ENCODE measurements around the gene TAS1R3.

The TAS1R3 gene

DNA sequence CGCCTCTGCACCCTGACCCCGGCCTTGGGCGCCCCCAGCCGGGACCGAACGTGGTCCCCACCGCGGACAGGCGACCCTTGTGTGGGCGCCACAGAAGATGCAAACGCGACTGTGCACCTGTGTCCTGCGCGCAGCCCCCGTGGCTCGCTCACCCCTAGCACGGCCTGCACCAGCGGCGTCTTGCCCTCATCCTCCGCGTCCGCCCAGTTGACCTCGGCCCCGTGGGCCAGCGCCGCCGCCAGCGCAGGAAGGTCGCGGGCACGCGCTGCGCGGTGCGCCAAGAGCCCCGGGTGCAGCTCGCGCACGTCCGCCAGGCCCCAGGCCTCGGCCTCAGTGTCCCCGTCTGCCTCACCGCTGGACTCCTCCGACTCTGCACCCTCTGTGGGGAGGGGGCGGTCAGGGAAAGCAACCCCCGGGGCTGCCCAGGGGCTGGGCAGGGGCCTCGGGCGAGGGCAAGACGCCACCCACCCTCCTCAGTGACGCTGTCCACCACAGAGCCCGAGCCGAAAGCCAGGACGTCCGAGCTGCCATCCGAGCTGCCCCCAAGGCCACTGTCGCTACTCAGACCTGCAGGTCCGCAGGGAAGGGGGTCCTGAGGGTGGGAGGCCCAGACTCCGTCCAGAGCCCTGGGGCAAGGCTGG is 36.7 kb upstream of the TAS1R3 start:
- in situ Hi-C loops (cut with MboI; ENCODE audit: low sequenced_read_pairs): no loop called here

DNA sequence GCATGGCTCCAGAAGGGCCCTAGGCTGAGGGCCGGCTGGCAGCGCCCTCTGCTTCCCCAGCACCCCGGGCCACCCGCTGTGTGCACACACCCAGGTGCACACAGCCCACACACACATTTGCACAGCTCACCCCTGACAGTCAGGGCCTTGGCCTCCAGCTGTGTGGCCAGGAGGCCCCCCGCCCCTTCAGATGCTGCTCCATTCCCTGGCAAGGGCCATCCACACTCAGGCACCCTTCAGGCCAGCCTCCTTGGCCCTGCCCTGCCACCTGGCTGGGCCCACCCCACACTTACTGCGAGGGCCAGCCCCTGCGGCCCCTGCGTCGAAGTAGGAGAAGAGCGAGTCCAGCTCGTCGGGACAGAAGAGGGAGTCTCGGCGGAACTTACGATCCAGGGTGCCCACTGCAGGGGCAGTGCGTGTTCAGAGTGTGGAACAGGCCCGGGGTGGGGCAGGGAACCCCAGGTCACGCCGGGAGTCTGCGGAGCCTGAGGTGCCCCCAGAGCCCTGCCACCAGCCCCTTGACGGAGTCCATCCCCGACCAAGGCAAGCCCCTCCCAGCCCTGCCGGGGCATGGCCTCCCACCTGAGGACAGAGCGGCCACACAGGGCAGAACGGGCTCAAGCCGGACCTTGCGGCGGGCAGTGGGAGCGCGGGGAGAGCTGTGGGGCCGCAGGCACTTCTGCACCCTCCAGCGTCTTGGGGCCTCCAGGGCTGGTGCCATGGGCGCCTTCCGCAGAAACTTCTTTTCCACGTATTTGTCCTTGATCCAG is 35.7 kb upstream of the TAS1R3 start:
- in situ Hi-C loops (cut with MboI; ENCODE audit: low sequenced_read_pairs): no loop called here

DNA sequence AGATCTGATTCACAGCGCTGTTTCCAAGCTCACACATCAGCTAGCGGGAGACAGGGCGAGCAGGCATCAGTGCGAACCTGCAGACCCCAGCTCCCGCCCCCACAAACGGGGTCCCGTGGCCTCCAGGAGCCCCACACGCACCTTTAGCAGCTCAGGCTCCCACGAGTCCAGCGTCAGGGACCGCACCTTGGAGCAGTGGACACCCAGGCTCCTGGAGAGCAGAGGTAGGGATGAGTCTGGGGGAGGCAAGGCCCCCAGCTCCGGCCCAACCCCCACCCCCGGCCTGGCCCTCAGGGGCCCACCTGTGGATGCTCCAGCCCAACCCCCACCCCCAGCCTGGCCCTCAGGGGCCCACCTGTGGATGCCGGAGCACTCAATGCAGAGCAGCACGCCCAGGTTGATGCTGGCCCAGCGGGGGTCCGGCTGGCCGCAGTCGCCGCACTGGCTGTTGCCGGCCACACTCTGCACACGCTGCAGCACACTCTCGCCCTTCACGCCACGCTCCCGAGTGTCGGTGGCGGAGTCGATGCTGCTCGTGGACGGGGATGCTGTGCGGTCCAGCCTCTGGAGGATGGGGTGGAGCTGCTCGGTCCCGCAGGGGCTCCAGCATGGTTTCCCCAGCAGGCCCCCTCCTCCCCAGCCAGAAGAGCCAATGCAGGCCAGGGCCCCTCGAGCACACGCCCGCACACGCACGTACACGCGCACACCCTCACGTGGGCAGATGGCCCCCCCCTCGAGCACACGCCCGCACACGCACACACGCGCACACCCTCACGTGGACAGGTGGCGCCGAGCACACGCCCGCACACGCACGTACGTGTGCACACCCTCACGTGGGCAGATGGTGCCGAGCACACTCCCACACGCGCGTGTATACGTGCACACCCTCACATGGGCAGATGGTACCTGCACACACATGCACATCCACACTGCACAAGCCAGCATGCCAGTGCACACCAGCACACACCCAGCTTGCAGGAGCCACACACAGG is 34.7 kb upstream of the TAS1R3 start:
- in situ Hi-C loops (cut with MboI; ENCODE audit: low sequenced_read_pairs): no loop called here

DNA sequence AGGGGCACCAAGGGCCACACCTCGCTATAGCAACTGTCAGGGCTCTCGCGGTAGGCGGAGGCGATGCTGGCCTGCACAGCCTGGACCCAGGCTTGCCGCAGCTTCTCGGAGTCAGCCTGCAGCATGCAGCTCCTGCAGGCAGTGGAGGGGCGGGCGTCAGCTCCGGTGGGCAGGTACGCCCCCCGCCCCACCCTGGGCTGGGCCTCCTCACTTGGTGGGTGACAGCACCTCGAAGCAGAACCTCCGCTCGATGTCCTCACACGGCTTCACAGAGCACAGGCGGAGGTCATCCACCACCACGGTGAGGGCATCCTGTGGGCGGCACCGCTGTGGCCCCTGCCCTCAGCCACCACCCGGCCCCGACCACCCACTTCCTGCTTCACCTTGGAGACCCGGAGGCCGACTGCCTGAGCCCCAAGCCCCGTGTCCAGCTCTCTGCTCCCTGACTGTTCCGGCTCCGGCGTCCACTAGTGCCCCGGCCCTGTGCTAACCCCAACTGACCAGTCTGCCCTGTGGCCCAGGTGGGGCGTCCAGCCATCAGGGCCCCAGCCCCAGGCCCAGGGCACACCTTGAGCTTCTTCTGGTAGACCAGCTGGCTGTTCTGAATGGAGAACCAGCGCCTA is 33.2 kb upstream of the TAS1R3 start:
- in situ Hi-C loops (cut with MboI; ENCODE audit: low sequenced_read_pairs): no loop called here

DNA sequence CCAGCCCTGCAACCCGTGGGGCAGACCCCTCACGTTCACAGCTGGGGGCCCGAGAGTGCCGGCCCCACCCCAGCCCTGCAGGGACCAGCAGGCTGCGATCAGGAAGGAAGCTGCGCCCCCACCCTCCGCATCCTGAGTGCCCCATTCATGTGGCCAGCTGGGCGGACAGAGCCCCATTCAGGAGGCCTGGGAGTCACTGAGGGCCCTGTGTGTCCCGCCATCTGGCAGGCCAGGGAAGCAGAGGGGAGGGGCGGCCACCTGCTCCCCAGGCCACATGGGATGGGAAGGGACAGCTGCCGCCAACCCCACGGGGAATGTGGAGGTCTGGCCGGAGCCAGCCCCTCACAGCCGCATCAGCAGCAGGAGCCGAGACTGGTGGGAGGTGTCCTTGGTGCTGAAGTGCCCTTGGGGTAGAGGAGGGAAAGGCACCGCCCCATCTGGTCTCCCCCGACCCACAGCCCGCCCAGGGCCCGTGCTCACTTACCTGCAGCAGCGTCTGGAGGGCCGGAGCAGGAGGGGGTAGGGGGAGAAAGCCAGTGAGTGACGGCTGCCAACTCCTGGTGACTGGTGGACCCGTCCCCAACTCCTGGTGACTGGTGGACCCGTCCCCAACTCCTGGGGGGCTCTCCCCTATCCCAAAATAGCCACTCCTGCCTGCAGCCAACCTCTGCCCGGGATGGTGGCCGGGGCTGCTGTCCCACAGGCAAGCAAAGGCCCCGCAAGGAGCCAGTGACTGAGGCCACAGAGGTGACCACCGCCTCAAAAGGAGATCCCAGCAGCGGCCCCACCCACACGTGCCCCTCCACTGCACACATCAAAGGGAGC is 32.0 kb upstream of the TAS1R3 start:
- in situ Hi-C loops (cut with MboI; ENCODE audit: low sequenced_read_pairs): no loop called here

DNA sequence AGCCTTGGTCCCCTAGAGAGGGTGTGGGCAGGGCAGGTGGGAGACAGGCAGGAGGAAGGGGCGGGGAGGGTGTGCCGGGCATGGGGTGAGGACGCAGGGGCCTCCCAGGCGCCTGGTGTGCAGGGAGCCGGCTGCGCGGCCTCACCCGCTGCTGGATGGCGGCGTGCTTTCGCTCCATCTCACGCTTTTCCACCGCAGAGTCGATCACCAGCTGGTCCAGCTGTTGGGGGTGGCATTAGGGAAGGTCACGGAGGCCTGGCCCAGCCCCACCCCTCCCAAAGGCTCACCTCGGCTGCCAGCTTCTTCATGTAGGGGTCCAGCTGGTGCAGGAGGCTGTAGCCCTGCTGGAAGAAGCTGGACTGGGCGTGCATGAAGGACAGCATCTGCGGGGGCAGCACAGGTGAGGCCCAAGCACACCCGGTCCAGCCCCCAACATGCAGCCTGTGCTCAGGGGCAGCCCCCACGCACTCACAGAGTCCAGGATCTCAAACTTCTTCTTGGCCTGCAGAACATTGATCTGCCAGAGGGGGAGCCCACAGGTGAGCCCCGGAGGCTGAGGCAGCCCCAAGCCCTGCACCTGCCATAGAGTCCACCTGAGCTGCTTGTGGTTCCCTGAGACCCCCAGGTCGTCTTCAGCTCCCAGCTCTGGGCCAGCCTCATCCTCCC is 31.3 kb upstream of the TAS1R3 start:
- in situ Hi-C loops (cut with MboI; ENCODE audit: low sequenced_read_pairs): no loop called here

DNA sequence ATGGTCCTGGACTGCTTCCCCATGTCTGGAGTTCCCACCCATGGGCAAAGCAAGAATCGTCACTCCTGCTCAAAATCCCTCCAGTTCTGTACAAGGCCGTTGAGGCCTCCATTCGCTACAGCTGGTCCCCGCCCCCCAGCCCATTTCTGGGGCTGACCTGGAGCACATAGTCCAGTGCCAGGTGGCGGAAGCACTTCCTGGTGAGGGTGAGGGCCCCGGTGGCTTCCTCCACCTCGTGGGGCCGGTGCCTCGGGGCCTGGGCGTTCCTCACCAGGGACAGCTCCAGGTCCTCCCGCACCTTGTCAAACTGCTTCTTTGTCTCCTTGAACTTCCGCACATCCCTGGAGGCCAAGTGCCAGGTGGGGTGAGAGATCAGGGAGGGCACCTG is 30.7 kb upstream of the TAS1R3 start:
- in situ Hi-C loops (cut with MboI; ENCODE audit: low sequenced_read_pairs): no loop called here

DNA sequence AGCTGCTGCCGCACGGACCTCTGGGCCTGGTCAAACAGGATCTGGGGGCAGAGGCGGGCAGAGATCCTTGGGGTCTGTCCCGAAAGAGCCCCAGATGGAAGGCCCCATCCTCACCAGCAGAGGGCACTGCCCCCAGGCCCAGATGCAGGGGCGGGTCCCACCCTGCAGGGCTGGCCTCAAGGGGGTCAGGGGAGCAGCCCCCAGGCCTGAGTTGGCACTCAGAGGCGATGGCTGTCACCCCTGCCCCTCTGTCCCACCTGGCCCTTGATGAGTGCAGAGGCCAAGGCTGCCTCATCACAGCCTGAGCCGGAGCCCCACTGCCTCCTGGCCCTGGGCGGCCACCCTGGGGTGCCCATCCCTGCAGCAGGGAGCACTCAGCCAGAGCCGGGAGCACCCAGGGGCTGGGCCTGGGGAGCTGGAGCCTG is 29.1 kb upstream of the TAS1R3 start:
- in situ Hi-C loops (cut with MboI; ENCODE audit: low sequenced_read_pairs): no loop called here

DNA sequence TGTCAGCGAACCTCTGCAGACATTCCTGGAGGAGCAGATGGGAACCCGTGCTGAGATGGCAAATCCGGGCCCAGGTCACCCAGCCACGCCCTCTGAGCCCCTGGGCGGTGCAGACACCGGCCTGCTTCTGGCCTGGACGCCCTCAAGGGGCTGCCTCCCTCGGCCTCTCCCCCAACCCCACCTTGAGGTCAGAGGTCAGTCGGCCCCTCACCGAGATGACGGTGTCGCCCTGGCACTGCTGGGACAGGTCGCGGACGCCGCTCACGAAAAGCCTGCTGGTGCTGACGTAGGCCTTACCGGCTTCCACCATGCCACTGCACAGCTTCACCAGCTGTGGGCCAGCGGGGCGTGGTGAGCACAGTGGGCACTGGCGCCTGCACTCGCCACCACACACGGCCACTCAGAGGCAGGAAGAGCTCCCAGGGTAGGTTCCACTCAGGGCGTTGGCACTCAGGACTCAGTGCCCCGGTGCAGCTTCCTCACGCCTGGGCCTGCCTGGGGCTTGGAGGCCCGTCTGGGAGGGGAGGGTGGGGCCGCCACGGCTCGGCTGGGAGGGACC is 28.1 kb upstream of the TAS1R3 start:
- in situ Hi-C loops (cut with MboI; ENCODE audit: low sequenced_read_pairs): no loop called here

DNA sequence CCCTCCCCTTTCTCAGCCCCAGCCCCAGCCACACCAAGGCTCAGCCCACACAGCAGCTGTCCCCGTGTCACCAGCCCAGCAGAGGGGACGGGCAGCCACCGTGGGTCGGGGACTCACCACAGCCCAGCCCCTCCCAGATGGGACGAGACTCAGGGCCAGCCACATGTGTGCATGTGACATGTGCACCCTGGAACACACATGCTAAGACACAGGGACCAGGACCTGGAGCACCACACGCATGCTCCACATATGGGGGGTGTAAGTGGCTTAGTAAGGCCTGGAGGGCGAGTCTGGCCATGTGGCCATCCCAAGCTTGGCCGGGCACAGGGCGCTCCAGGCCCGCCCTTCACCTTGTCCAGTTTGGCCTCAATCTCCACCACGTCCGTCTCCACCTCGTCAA is 27.3 kb upstream of the TAS1R3 start:
- in situ Hi-C loops (cut with MboI; ENCODE audit: low sequenced_read_pairs): no loop called here

DNA sequence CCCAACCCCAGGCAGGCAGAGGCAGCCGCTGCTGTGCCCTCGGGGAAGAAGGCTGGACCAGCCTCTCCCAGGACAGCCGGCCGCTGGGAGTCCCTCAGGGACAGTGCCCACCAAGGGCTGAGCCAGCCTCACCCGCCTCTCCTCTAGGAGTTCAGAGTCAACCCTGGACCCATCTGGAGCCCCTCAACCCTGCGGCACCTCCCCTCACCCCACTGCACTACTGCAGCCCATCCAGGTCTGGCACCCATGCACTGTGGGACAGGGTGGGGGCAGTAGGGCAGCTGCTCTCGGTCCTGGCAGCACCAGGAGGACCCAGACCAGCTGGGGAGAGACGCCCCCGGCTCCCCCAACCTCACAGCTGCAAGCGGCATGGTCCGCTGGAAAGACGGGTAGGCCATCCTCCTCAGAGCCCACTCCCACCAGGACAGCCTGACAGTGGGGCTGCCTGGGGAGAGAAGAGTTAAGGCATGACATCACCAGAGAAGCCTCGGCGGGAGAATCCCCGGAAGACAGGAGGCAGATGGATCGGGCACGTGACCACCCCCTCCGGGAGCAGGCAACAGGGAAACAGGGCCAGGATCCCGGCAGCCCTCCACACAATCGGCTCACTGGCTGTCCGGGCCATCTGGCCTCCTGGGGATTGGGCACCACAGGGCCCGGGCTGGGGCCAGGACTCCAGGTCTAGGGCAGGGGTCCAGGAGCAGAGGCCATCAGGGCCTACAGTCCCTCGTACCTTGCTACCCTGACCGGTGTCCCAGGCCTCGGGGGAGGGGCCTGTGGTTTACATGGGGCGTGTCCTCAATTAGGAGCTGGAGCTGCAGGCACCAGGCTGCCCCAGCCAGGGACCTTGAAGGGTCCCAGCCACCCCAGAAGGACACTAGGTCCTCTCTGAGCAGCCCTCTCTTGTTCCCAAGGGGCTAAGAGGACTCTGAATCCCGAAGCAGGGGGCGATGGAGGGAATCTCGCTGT is 26.5 kb upstream of the TAS1R3 start:
- in situ Hi-C loops (cut with MboI; ENCODE audit: low sequenced_read_pairs): no loop called here

DNA sequence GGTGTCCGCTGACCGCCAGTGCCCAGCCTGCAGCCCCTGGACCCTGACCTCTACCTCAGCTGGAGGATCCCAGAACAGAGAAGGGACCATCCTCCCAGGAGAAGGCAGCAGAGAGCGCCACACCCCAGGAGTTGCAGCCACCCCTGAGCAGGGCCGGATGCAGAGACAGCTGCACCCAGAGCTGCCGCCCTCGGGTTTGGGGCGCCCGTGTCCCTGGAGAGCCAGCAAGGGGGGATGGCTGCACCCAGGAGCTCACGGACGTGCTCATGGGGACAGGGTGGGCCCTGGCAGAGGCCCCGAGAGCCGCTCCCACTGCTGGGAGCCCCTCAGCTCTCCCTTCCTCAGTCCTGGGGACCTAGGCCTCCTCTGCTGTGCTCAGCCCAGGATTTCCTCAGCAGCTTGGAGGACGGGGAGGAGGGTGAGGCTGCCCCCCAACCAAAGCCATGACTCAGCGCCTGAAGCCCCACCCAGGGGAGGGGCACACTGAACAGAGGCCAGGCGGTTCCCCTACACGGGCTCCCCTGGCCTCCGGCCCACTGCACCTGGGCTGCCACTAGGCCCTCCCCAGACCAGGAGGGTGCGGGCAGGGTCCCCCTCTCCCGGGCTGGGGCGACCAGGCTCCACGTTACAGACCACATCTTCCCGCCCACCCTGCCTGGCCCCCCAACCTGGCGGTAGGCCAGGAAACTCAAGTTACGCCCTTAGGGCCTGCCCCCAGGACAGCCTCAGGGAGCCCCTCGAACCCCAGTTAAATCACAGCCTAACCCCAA is 25.6 kb upstream of the TAS1R3 start:
- in situ Hi-C loops (cut with MboI; ENCODE audit: low sequenced_read_pairs): no loop called here

DNA sequence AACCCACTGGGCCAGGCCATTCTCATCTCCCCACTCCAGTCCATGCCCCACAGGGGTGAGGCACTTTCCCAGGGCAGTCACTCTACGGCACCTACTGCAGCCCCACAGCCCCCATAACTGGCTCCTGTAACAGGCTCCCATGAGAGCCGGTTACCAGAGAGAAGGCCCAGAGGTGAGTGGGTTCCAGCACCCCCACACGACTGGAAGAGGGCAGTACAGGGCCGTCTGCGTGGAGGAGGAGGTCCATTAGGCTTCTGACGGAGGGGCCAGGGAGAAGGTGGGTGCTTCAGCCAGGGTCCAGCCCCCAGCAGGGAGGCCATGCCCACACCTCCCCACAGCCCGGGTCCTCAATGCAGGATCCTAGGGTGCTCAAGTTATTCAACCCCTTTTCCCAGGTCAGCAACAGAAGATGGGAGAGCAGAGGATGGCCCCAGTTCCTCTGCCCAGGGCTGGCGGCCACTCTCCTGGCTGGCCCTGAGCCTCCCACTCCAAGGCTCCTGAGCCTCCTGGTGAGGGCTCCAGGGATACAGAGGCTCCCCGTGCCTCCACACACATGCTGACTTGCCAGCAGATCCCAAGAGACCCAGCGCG is 24.9 kb upstream of the TAS1R3 start:
- in situ Hi-C loops (cut with MboI; ENCODE audit: low sequenced_read_pairs): no loop called here

DNA sequence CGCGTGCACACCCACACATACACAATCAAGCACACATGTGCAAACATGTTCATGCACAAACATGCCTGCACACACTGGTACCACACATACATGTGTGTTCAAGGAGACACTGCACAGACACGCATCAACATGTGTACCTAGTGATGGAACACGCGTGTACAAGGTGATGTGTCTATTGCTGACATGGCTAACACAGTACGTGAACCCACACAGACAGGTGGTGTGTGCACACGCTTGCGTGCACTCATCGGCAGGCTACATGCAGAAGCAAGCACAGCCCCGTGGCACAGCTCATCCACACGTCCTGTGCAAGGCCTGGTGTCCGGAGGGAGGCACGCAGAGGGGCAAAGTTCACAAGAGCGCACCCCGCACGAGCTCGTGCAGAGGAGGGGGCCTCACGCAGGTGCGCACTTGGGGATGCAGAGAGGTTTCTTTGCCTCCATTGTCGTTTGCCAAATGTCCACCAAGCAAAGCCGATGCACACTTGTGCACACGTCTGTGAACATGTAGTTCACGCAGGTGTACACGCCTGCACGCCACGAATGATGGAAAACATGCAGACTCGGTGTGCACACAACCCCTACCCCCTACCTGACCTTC is 24.3 kb upstream of the TAS1R3 start:
- in situ Hi-C loops (cut with MboI; ENCODE audit: low sequenced_read_pairs): no loop called here

DNA sequence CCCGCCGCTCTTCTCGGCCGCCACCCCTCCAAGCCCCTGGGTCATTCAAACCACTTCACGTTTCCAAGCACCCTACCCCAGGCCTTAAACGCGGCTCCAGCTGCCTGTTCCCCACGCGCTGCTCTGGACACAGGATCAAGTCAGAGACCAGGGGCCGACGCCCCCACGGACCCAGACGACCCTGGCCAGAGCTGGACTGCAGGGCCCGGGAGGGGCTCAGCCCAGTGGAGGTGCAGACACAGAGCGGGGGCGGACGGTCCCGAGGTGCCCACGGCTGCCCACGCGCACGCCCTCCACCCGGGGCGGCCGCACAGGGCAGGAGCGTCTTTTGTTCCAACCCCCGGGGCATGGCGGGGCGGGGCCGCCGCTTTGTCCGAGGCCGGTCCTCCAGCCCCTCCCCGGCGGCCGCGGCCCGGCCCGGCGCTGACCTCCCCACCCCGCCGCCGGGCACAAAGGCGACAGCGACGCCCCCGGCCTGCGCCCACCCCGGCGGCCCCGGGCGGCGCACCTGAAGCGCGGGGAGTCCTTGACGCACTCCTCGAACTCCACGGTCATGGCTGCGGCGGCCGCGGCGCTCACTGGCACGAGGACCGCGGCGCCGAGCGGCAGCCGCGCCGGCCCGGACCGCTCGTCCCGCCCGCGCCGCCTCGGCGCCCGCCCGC is 23.7 kb upstream of the TAS1R3 start:
- in situ Hi-C loops (cut with MboI; ENCODE audit: low sequenced_read_pairs): no loop called here
